ENCODE measurements around the gene SGSM1.

The SGSM1 gene

DNA sequence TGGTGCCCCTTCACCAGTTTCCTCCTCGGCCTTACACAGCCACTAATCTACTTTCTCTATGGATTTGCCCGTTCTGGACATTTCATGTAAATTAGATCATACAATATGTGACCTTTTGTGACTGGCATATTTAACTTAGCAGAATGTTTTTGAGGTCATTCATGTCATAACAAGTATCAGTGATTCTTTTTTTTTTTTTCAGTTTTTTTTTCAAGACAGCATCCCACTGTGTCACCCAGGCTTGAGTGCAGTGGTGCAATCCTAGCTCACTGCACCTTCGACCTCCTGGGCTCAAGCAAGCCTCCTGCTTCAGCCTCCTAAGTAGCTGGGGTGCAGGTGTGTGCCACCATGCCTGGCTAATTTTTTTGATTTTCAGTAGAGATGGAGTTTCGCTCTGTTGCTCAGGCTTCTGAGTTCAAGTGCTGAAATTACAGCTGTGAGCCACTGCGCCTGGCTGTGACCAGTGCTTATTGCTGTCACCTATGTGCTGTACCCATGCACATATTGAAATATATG, 169.2 kb downstream of the SGSM1 start:
- in situ Hi-C loops (cut with MboI; ENCODE audit: low sequenced_read_pairs): no loop called here

DNA sequence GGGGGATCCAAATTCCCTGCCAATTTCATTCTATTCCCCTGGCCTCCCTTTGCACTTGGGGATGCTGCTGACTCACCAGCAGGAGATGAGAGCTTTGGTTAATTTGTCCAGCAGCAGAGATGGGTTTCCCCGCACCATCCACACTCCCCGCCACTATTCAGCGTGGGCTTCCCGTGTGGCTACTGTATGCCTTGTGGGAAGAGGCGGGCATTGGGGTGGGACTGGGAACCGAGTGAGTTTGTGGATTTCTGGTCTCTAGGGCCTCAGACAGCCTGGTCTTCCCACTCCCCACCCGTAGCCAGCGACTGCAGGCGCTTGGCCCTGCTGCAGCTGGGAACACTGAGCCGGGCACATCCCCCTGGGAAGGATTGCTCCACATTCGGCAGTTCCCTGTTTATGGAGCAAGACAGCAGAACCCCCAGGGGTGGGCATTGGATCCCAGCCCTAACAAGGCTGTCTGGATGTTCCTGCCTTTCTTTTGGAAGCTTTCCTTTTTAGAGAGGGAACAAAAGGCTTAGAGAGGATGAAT, 169.9 kb downstream of the SGSM1 start:
- in situ Hi-C loops (cut with MboI; ENCODE audit: low sequenced_read_pairs): no loop called here

DNA sequence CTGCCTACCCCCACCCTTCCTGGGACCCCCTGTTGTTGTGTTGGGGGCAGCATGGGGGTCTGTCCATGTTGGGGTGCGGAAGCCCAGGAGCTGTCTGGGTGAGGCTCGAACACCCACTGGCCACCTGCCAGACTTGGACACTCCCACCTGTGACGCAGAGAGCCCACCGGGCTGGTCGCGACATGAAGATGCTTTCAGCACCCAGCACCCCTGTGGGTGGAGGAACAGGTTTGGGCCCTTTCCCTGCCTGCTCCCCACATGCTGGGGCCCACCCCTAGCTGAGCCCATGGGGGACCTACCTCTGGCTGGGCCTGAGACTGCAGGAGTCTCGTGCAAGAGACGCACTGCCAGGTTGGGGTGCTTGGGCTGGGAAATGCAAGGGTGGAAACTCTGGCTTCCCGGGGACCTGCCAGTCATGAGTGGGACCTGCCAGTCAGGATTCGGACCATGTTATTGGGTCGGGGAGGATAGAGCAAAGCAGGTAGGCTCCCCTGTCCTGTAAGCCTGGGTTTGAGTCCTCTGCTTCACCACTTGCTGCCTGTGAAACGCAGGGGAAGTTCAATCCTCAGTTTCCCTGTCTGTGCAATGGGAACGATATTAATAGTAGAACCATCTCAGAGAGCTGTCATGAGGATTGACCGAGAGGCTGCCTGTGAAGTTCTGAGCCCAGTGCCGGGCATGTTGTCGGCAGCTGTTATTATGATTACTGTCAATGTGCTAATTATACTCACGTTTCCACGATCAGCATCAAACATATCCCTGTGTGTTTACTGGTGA, 170.6 kb downstream of the SGSM1 start:
- in situ Hi-C loops (cut with MboI; ENCODE audit: low sequenced_read_pairs): no loop called here

All from HL-60/S4 treated with retinoic acid at 250 ng/mL for 4 days and 3 days (cell line).